Iris pigment epithelial cell (primary cell): Measurements from ENCODE around the gene MPHOSPH6.
"Not testable (repeated sequence)": the region's sequence is repeated elsewhere in the genome, so short reads cannot be mapped to it uniquely, and the experiment has no call there.

Experiments used
- DNase-seq: peaks from one replicate; pipeline ENCODE4 v3.0.0-alpha.2; 2011; ENCODE audit warnings: low read depth

MPHOSPH6 gene

GRCh38 chr16:82175627-82176026 lies 5.6 kb upstream of the MPHOSPH6 start:
- no peak for DNase-seq

GRCh38 chr16:82167670-82168069 lies 2.4 kb downstream of the MPHOSPH6 start:
- no peak for DNase-seq

- no peak for DNase-seq
These were observed 9.8 kb downstream of the MPHOSPH6 start for GRCh38 chr16:82160226-82160625.

- DNase-seq = peak; percentile 8
These were observed 12.2 kb downstream of the MPHOSPH6 start for GRCh38 chr16:82157836-82158235.

GRCh38 chr16:82157534-82157812 lies 12.6 kb downstream of the MPHOSPH6 start:
- DNase-seq = no peak

GRCh38 chr16:82156761-82157533 lies 13.1 kb downstream of the MPHOSPH6 start:
- peak; percentile 67 for DNase-seq

GRCh38 chr16:82152641-82153112 lies 17.3 kb downstream of the MPHOSPH6 start:
- peak; percentile 62 for DNase-seq

GRCh38 chr16:82152196-82152595 lies 17.8 kb downstream of the MPHOSPH6 start:
- peak; percentile 23 for DNase-seq

- no peak for DNase-seq
These were observed 19.5 kb downstream of the MPHOSPH6 start for GRCh38 chr16:82150549-82150948.

GRCh38 chr16:82149536-82149935 lies 20.5 kb downstream of the MPHOSPH6 start:
- DNase-seq = no peak

GRCh38 chr16:82147546-82147945 lies 22.5 kb downstream of the MPHOSPH6 start:
- DNase-seq = no peak

GRCh38 chr16:82146957-82147356 lies 23.1 kb downstream of the MPHOSPH6 start:
- DNase-seq = no peak

- DNase-seq = no peak
These were observed 23.5 kb downstream of the MPHOSPH6 start for GRCh38 chr16:82146556-82146955.

GRCh38 chr16:82139286-82139571 lies 30.8 kb downstream of the MPHOSPH6 start:
- not testable (repeated sequence) for DNase-seq

- DNase-seq = no peak
These were observed 31.3 kb downstream of the MPHOSPH6 start for GRCh38 chr16:82138478-82139285.

GRCh38 chr16:82137822-82138167 lies 32.2 kb downstream of the MPHOSPH6 start:
- no peak for DNase-seq

GRCh38 chr16:82136956-82137821 lies 32.8 kb downstream of the MPHOSPH6 start:
- no peak for DNase-seq

GRCh38 chr16:82135844-82136243 lies 34.2 kb downstream of the MPHOSPH6 start:
- DNase-seq = no peak

- DNase-seq = no peak
These were observed 35.2 kb downstream of the MPHOSPH6 start for GRCh38 chr16:82134846-82135245.

GRCh38 chr16:82133798-82134197 lies 36.2 kb downstream of the MPHOSPH6 start:
- DNase-seq = no peak

GRCh38 chr16:82129881-82130280 lies 40.1 kb downstream of the MPHOSPH6 start:
- no peak for DNase-seq

GRCh38 chr16:82124651-82125050 lies 45.4 kb downstream of the MPHOSPH6 start:
- DNase-seq = no peak

GRCh38 chr16:82119405-82119804 lies 50.6 kb downstream of the MPHOSPH6 start:
- DNase-seq = no peak
